B cell (primary cell): Measurements from ENCODE around the gene SCN1B.

Experiments
- EZH2 ChIP-seq: IDR thresholded peaks from 2 replicates; pipeline ENCODE4 v1.6.1; 2012; ENCODE audit warnings: borderline replicate concordance, low read depth, mild to moderate bottlenecking, moderate library complexity, low read length; ENCODE audit not compliant: insufficient read depth, poor library complexity, severe bottlenecking
- TF ChIP-seq, protein P1 (sequence below): fragments of 200-600 bp; IDR thresholded peaks from one replicate; pipeline ENCODE4 v1.8.0; 2022; ENCODE audit warnings: antibody characterized with exemption, mild to moderate bottlenecking

DNA sequence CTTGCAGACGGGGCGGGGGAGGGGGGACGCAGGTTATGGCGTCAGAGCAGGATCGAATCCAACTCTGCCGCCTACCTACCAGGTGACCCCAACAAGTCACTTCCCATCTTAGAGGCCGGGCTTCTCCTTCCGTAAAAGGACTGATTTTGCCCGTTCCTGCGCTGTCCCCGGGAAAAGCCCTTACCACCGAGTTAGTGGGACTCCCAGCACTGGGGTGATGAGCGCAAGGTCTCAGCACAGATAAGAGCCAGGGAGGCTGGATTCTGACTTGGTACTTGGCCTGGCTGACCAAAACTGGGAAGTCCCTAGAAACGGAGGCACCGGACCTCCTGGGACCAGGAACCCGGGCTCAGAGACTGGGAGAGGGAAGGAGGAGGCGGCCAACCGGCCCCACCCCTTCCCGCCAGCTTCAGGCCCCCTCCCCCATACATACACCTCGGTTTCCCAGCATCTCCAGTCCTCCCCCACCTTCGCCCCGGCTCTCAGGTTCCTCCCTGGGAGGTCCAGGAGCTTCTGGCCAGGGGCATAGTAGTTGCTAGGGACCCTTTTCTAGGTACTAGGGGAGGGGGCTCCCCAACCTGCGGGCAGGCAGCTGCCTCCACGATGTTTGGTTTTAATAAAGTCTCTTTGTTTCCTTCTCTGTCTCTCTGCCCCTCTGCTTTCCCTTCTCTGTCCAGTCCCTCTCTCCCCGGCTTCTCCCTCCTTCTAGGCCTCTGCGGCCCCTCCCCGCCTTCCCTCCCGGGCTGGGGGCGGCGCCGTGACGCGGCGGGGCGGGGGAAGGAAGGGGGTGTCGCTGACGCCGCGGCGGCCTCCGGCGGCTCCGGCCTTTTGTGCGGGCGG is 30.6 kb upstream of the SCN1B start, which contains the start of gene GRAMD1A:
- TF ChIP-seq, protein P1, sequence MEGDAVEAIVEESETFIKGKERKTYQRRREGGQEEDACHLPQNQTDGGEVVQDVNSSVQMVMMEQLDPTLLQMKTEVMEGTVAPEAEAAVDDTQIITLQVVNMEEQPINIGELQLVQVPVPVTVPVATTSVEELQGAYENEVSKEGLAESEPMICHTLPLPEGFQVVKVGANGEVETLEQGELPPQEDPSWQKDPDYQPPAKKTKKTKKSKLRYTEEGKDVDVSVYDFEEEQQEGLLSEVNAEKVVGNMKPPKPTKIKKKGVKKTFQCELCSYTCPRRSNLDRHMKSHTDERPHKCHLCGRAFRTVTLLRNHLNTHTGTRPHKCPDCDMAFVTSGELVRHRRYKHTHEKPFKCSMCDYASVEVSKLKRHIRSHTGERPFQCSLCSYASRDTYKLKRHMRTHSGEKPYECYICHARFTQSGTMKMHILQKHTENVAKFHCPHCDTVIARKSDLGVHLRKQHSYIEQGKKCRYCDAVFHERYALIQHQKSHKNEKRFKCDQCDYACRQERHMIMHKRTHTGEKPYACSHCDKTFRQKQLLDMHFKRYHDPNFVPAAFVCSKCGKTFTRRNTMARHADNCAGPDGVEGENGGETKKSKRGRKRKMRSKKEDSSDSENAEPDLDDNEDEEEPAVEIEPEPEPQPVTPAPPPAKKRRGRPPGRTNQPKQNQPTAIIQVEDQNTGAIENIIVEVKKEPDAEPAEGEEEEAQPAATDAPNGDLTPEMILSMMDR: no peak
- no peak for TF ChIP-seq EZH2
